ENCODE data around the gene NFE2L2. TPM values are rescaled to one million over a fixed set of nuclear protein-coding genes. Genes with fewer than 3 reads are reported as not detected.
"Not testable (repeated sequence)": the region's sequence is repeated elsewhere in the genome, so short reads cannot be mapped to it uniquely, and the experiment has no call there.

The NFE2L2 gene
- polyA plus RNA-seq, 4 donors, result 115 to 173 (median 157) TPM

DNA sequence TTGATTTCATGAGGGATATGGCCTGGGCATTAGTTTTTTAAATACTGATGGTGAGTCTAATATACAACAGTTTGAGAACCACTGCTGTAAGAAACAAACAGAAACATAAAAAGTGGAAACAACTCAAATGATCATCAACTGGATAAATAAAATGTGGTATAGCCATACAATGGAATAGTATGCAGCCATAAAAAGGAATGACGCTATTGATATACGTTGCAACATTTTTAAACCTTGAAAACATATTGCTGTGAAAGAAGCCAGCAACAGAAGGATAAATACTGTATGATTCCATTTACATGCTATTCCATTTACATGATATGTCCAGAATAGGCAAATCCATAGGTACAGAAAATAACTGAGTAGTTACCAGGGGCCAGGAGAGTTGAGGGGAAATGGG, 6.5 kb downstream of the NFE2L2 start:
- DNase-seq (ENCODE audit: low read depth in 4 of 4, low spot score in 2 of 4), result no peak

GRCh38 chr2:177257471-177257870, 7.1 kb downstream of the NFE2L2 start:
- DNase-seq (ENCODE audit: low read depth in 4 of 4, low spot score in 2 of 4), result no peak

- DNase-seq (ENCODE audit: low read depth in 4 of 4, low spot score in 2 of 4), result no peak
Observed at GRCh38 chr2:177256695-177257094, 7.8 kb downstream of the NFE2L2 start.

GRCh38 chr2:177256026-177256425, 8.5 kb downstream of the NFE2L2 start:
- DNase-seq (ENCODE audit: low read depth in 4 of 4, low spot score in 2 of 4), result no peak

DNA sequence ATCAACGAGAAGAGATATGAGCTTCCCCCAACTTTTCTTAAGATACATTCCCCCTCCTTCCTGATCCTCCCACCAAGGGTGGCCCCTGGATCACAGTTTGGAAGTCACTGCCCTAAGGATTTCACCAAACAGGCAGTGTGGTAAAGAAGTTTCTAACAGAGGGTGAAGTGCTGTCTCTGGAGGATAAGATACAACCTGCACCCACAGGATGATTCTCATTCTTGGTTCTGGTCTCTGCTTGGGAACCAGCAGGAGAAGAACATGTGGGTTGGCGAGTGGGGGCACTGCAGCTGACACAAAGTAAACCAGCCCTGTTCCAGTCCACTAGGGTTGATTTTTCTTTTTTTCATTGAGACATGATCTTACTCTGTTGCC, 9.3 kb downstream of the NFE2L2 start:
- DNase-seq (ENCODE audit: low read depth in 4 of 4, low spot score in 2 of 4), result no peak

DNA sequence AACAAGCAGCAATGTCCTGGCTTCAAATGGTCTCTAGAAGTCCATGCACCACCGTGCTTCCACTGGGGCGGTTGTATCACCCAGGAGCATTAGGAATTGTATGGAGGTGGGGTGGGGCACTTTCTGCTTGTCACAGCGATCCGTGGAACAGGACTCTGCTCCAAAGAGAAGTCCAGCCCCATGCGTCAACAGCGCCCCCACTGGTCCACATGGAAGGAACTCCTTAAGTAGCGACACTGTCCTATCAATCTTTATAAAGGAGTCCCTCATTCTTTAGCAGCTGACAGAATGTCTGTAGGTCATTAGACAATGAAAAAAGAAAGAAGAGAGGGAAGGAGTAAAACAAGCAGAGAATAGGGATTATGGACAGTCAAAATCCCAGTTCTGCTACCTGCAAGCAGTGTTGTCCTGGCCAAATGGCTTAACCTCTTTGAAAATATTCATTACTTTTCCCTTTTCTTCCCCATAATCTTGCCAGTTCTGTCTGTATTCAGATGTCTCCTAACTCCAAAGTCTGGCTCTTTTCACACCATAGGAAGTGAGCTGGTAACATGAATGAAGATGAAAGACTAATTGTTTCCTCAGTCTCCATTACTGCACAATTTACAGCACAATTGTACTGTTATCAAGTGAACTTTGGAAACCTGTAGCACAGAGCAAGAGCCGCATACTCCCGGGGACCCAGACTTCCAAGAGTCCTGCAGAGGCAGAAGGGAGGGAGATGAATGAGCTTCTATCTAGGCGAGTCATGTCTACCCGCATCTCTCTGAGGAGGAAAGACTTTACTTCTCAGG, 9.9 kb downstream of the NFE2L2 start:
- DNase-seq (ENCODE audit: low read depth in 4 of 4, low spot score in 2 of 4), result no peak

GRCh38 chr2:177253704-177254103, 10.8 kb downstream of the NFE2L2 start:
- DNase-seq (ENCODE audit: low read depth in 4 of 4, low spot score in 2 of 4), result no peak

DNA sequence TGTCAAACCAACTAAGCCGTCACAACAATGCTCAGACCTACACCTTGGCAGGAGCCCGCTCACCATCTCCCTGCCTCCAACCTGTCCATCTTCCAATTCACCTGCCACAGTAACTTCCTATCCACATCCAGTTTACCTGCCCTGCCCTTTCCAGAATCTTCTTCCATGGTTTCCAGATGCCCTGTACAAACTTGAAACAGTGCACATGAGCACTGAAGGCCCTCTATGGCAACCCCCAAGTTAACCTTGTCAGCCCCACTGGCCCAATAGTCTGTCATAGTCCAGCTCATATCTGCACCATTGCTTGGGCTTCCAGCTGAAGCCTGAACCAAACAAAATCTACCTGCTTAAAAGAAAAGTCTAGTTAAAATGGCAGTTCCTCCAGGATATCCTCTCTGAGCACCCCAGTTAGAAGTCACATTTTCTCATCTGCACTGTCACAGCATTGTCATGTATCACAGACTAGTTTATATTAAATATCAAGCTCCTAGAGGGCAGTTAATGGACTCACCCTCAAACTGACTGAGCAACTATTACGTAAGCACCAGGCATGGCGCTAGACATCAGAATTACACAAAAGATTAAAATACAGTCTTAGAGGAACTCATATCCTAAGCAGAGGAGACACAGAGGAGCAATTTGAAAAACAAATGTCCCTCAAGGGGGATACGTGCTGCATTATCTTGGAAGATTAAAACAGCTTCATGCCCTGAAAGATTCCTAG, 11.6 kb downstream of the NFE2L2 start:
- no peak for DNase-seq (ENCODE audit: low read depth in 4 of 4, low spot score in 2 of 4)

- no peak for DNase-seq (ENCODE audit: low read depth in 4 of 4, low spot score in 2 of 4)
Observed at GRCh38 chr2:177251165-177251542, 13.4 kb downstream of the NFE2L2 start.

GRCh38 chr2:177250461-177250860, 14.1 kb downstream of the NFE2L2 start:
- no peak for DNase-seq (ENCODE audit: low read depth in 4 of 4, low spot score in 2 of 4)

DNA sequence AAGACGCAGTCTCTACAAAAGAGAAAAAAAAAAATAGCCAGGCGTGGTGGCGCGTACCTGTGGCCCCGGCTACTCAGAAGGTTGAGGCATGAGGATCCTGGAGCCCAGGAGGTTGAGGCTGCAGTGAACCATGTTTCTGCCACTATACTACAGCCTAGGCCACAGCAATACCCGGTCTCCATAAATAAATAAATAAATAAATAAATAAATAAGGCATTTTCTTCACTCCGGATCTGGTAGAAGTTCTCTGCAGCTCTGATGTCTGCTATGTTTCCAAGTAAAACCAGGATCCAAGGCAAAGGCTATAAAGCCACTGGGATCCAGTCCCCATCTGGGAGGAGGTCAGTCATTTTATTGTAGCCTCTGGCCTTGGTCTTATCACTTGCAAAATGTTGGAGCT, 15.5 kb downstream of the NFE2L2 start:
- DNase-seq (ENCODE audit: low read depth in 4 of 4, low spot score in 2 of 4), result no peak

GRCh38 chr2:177247693-177248262, 16.7 kb downstream of the NFE2L2 start:
- no peak for DNase-seq (ENCODE audit: low read depth in 4 of 4, low spot score in 2 of 4)

DNA sequence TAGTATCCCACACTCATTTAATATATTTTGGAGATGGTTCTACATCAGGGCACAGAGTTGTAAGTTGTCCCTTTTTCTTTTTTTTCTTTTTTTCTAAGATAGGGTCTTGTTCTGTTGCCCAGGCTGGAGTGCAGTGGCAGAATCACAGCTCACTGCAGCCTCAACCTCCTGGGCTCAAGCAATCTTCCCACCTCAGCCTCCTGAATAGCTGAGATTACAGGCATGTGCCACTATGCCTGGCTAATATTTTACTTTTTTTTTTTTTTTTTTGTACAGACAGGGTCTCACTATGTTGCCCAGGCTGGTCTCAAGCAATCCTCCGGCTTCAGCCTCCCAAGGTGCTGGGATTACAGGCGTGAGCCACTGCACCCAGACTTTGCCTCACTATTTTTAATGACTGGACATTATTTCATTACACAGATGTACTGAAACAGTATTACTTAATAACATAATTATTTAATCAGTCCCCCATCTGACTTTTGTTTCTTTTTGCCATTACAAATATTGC, 17.9 kb downstream of the NFE2L2 start:
- DNase-seq (ENCODE audit: low read depth in 4 of 4, low spot score in 2 of 4), result not testable (repeated sequence)

DNA sequence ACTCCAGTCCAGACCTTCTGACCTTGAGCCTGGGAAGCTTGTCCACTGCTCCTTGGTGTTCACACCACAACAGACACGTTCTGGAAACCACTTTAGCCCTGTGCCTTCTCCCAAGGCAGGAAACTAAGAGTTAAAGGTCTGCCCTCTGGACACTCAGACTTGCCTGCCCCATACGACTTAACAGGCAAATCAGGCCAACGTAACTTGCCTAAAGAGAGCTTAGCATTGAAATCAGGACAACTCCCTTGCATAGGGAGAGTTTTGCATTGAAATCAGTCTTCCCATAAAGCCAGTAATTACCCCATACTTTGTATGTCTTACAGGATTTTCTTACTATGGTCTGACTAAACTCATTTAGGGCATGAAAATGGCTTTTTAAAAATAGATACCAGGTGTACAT, 18.5 kb downstream of the NFE2L2 start:
- no peak for DNase-seq (ENCODE audit: low read depth in 4 of 4, low spot score in 2 of 4)

- DNase-seq (ENCODE audit: low read depth in 4 of 4, low spot score in 2 of 4), result no peak
Observed at GRCh38 chr2:177245010-177245422, 19.5 kb downstream of the NFE2L2 start.

DNA sequence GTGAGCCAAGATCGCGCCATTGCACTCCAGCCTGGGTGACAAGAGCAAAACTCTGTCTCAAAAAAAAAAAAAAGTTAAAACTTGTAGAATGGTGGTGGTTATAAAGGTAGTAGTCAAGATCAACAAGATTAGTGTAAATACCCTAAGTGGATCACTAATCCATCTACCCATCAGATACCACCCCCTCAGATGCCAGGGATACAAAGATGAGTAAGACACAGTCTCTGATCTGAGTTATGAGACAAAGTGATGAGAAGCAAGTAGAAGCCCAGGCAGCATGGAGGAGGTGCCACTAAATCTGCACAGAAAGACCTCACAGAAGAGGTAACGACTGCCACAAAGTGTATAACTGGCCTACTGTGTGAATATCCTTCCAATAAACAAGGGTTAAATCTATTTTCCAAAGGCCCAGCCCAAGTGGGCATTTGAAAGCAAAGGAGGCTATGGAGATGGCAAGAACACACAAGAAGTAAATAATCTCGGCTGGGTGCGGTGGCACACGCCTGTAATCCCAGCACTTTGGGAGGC, 20.2 kb downstream of the NFE2L2 start:
- DNase-seq (ENCODE audit: low read depth in 4 of 4, low spot score in 2 of 4), result no peak

DNA sequence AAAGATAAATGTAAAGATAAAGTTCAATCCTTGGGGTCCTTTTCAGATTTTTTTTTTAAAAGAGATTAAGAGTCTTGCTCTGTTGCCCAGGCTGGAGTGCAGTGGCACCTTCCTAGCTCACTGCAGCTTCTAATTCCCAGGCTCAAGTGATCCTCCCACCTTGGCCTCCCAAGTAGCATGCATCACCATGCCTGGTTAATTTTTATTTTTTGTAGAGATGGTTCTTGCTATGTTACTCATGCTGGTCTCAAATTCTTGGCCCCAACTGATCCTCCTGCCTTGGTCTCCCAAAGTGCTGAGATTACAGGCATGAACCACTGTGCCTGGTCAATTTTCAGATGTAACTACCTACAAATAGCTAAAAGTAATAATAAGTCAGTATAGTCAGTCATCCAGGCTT, 21.1 kb downstream of the NFE2L2 start:
- no peak for DNase-seq (ENCODE audit: low read depth in 4 of 4, low spot score in 2 of 4)

DNA sequence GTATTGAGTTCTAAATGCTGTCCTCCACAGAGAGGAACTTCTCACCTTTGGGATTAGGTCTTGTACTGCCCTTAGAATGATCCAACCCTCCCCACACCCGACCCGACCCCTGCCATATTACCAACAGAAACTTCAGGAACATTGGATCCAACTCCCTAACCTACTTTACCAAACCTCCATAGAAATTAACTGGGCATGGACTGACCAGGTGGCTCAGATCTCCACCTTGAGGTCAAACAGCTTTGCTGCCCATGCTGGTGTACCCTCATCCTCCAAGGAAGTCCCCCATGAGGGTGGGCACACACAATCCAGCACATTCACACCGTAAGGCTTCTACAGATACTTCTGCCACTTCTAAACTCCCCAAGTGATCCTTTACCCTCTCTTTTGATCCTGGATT, 21.5 kb downstream of the NFE2L2 start:
- no peak for DNase-seq (ENCODE audit: low read depth in 4 of 4, low spot score in 2 of 4)

DNA sequence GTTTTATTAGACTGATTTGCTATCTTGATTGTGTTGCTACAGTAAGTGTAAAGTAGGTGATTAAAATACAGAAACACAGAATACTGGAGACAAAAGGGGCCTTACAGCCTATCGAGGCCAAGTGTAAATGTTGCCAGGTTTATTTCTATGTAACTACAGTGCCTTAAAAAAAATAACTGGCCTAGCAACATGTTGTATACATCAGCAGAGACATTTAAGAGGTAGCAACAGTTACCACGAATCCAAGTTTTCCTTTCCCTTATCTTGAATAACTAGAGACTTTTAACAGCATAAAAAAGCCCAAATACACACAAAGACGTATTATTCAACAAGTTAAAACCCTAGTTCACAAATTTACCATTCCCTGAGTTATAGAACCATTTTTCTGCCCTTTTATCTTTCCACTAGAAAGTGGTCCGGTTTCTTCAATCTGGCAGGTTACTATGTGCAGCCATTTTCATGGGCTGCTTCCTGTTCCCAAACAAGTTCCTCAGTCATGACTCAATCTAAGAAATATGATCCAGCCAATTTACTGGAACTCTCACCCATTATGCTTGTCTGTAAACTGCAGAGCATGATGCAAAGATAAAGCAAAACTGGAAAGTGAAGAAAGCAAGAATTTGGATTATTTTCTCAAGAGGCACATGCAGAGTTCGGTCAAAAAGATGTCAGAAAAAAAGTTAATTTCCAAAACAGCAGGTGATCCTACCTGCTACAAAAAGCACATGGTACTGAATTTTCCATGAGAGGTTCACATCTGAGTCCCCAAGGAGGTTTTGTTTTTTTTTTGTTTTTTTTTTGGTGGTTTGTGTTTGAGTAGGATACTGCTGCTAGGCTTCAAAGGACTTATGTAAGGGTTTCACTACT, 22.2 kb downstream of the NFE2L2 start:
- DNase-seq (ENCODE audit: low read depth in 4 of 4, low spot score in 2 of 4), result peak in 1 of 4 donors; percentile 73

DNA sequence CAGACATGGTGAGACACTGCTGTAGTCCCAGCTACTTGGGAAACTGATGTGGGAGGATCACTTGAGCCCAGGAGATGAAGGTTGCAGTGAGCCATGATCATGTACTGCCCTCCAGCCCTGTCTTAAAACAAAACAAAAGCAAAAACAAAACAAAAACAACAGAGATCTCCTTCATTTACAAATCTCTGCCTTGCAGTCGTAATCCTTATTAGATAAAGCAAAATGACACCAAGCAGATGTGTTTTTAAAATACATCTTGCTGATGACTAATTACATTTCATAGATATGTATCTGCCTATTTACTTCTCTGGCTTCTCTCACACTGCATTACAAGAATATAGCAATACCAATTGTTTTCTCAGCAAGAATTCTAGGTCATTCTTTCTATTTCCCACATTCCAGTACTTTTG, 22.8 kb downstream of the NFE2L2 start:
- no peak for DNase-seq (ENCODE audit: low read depth in 4 of 4, low spot score in 2 of 4)
